Left renal pelvis (tissue), 4 donors: ENCODE results near the gene TCF7L2. TPM values are rescaled to one million over a fixed set of nuclear protein-coding genes. Genes with fewer than 3 reads are reported as not detected.

Experiments used
- DNase-seq, 4 donors: peaks; one replicate each; pipeline ENCODE4 v3.0.0-alpha.2; 2013; ENCODE audit warnings: low read depth in 4 of 4, low spot score in 3 of 4
- polyA plus RNA-seq, 4 donors: library from polyadenylated mRNA; unstranded; fragments of 120-200 nt; gene quantifications; one replicate each; pipeline ENCODE4 v1.2.1, GENCODE V29; 2013; ENCODE audit not compliant: insufficient read length in 4 of 4

TCF7L2 gene
- polyA plus RNA-seq, 4 donors, result 41.2 to 52.3 (median 48.3) TPM

- DNase-seq, result no peak
Observed at GRCh38 chr10:112962343-112962742, 12.3 kb downstream of the TCF7L2 start.

- DNase-seq, result no peak
Observed at GRCh38 chr10:112963835-112964234, 13.8 kb downstream of the TCF7L2 start.

- DNase-seq, result no peak
Observed at GRCh38 chr10:112964482-112964881, 14.4 kb downstream of the TCF7L2 start.

GRCh38 chr10:112966194-112966855, 16.3 kb downstream of the TCF7L2 start:
- no peak for DNase-seq

- DNase-seq, result no peak
Observed at GRCh38 chr10:112967200-112967599, 17.2 kb downstream of the TCF7L2 start.

- DNase-seq, result no peak
Observed at GRCh38 chr10:112969131-112969530, 19.1 kb downstream of the TCF7L2 start.

- DNase-seq, result no peak
Observed at GRCh38 chr10:112969542-112969941, 19.5 kb downstream of the TCF7L2 start.

GRCh38 chr10:112970021-112970420, 20.0 kb downstream of the TCF7L2 start:
- no peak for DNase-seq

- no peak for DNase-seq
Observed at GRCh38 chr10:112972606-112973005, 22.6 kb downstream of the TCF7L2 start.

- no peak for DNase-seq
Observed at GRCh38 chr10:112973046-112973445, 23.0 kb downstream of the TCF7L2 start.

- no peak for DNase-seq
Observed at GRCh38 chr10:112973805-112974204, 23.8 kb downstream of the TCF7L2 start.

GRCh38 chr10:112977426-112977898, 27.4 kb downstream of the TCF7L2 start:
- no peak for DNase-seq

GRCh38 chr10:112979927-112980326, 29.9 kb downstream of the TCF7L2 start:
- no peak for DNase-seq

- DNase-seq, result no peak
Observed at GRCh38 chr10:112980937-112981336, 30.9 kb downstream of the TCF7L2 start.

GRCh38 chr10:112981553-112981952, 31.5 kb downstream of the TCF7L2 start:
- no peak for DNase-seq

- DNase-seq, result no peak
Observed at GRCh38 chr10:112983444-112984056, 33.5 kb downstream of the TCF7L2 start.

- no peak for DNase-seq
Observed at GRCh38 chr10:112984756-112985155, 34.7 kb downstream of the TCF7L2 start.

GRCh38 chr10:112985690-112986543, 35.9 kb downstream of the TCF7L2 start:
- DNase-seq, result peak in 1 of 4 donors; percentile 20

GRCh38 chr10:112986544-112987190, 36.6 kb downstream of the TCF7L2 start:
- DNase-seq, result no peak

GRCh38 chr10:112988839-112989406, 38.9 kb downstream of the TCF7L2 start:
- DNase-seq, result no peak

GRCh38 chr10:112989826-112990225, 39.8 kb downstream of the TCF7L2 start:
- DNase-seq, result no peak
